Neural cell (in vitro differentiated cells): ENCODE data around the gene ADCY5. TPM values are rescaled to one million over a fixed set of nuclear protein-coding genes. Genes with fewer than 3 reads are reported as not detected.

Source experiments
- H2AFZ ChIP-seq: fragments of 200-600, 300-800 bp; sonication (generic), shearing (Covaris generic); 2 replicates; pipeline ENCODE4 v1.6.0; 2014; ENCODE audit warnings: low read depth, mild to moderate bottlenecking, antibody characterized with exemption, low read length, moderate library complexity
- H3F3A ChIP-seq: fragments of 200-600 bp; shearing (Covaris generic); 2 replicates; pipeline ENCODE4 v1.6.1; 2016; ENCODE audit warnings: mild to moderate bottlenecking, moderate library complexity, mixed read lengths, antibody characterized with exemption, low read length; ENCODE audit not compliant: insufficient read depth, poor library complexity, severe bottlenecking
- H3K27ac ChIP-seq: fragments of 200-600, 300-800 bp; sonication (generic), shearing (Covaris generic); 2 replicates; pipeline ENCODE4 v1.5.1; 2014; ENCODE audit warnings: mild to moderate bottlenecking, low read length, moderate library complexity
- H3K27me3 ChIP-seq: fragments of 300-800, 200-600 bp; sonication (generic), shearing (Covaris generic); 2 replicates; pipeline ENCODE4 v1.6.0; 2014; ENCODE audit warnings: mild to moderate bottlenecking, low read depth, low read length, moderate library complexity; ENCODE audit not compliant: insufficient read depth
- H3K36me3 ChIP-seq: fragments of 300-800, 200-600 bp; sonication (generic), shearing (Covaris generic); 2 replicates; pipeline ENCODE4 v1.5.1; 2014; ENCODE audit warnings: mild to moderate bottlenecking, antibody characterized with exemption, low read length, moderate library complexity; ENCODE audit not compliant: insufficient read depth
- H3K4me2 ChIP-seq: fragments of 300-800, 200-600 bp; sonication (generic), shearing (Covaris generic); 2 replicates; pipeline ENCODE4 v1.6.0; 2014; ENCODE audit warnings: mild to moderate bottlenecking, low read length
- H3K4me3 ChIP-seq: fragments of 300-800, 200-600 bp; sonication (generic), shearing (Covaris generic); 2 replicates; pipeline ENCODE4 v1.5.1; 2014; ENCODE audit warnings: mild to moderate bottlenecking, low read length, moderate library complexity
- H3K79me2 ChIP-seq: fragments of 200-600 bp; shearing (Covaris generic); replicated peaks from 2 replicates; pipeline ENCODE4 v1.6.0; 2014; ENCODE audit warnings: mild to moderate bottlenecking, low read length, moderate library complexity; ENCODE audit not compliant: insufficient read depth
- H3K9ac ChIP-seq: fragments of 300-800, 200-600 bp; sonication (generic), shearing (Covaris generic); 2 replicates; pipeline ENCODE4 v1.6.1; 2016; ENCODE audit warnings: mild to moderate bottlenecking, low read length, mixed read lengths
- H3K9me2 ChIP-seq: fragments of 200-600 bp; shearing (Covaris generic); 2 replicates; pipeline ENCODE4 v1.6.1; 2016; ENCODE audit warnings: mild to moderate bottlenecking, low read length, mixed read lengths; ENCODE audit not compliant: insufficient read depth
- H3K9me3 ChIP-seq: fragments of 200-600, 300-800 bp; sonication (generic), shearing (Covaris generic); 2 replicates; pipeline ENCODE4 v1.6.1; 2016; ENCODE audit warnings: mild to moderate bottlenecking, mixed run types, low read length, moderate library complexity, mixed read lengths
- H4K20me1 ChIP-seq: fragments of 200-600 bp; shearing (Covaris generic); 2 replicates; pipeline ENCODE4 v1.6.1; 2016; ENCODE audit warnings: mild to moderate bottlenecking, mixed run types; ENCODE audit not compliant: insufficient read depth
- EP300 ChIP-seq: fragments of 450-650 bp; conservative IDR thresholded peaks from 2 replicates; pipeline ENCODE4 v1.6.1; 2014; ENCODE audit warnings: antibody characterized with exemption, mild to moderate bottlenecking, moderate library complexity; ENCODE audit not compliant: poor library complexity, severe bottlenecking
- EZH2 ChIP-seq: fragments of 200-600, 300-800 bp; shearing (Covaris generic), sonication (generic); IDR thresholded peaks from 2 replicates; pipeline ENCODE4 v1.6.1; 2014; ENCODE audit warnings: antibody characterized with exemption, low read length, borderline replicate concordance, mild to moderate bottlenecking; ENCODE audit not compliant: insufficient read depth, poor library complexity, severe bottlenecking
- MXI1 ChIP-seq: fragments of 450-650 bp; conservative IDR thresholded peaks from 2 replicates; pipeline ENCODE4 v1.6.1; 2014; ENCODE audit warnings: antibody characterized with exemption, mild to moderate bottlenecking; ENCODE audit not compliant: poor library complexity, severe bottlenecking
- POLR2AphosphoS5 ChIP-seq: IDR thresholded peaks from 2 replicates; pipeline ENCODE4 v1.6.1; 2012
- RAD21 ChIP-seq: fragments of 450-650 bp; conservative IDR thresholded peaks from 2 replicates; pipeline ENCODE4 v1.6.1; 2014; ENCODE audit warnings: antibody characterized with exemption, mild to moderate bottlenecking, moderate library complexity
- SMC3 ChIP-seq: fragments of 450-650 bp; conservative IDR thresholded peaks from 2 replicates; pipeline ENCODE4 v1.6.1; 2014; ENCODE audit warnings: antibody characterized with exemption, mild to moderate bottlenecking, moderate library complexity; ENCODE audit not compliant: poor library complexity
- TAF1 ChIP-seq: IDR thresholded peaks from 2 replicates; pipeline ENCODE4 v1.6.1; 2012; ENCODE audit warnings: low read depth
- polyA plus RNA-seq: library from polyadenylated mRNA; depleted of rRNA; stranded (reverse); fragments of >200 nt; gene quantifications from 2 replicates; pipeline ENCODE4 v1.2.3, GENCODE V29; 2014
- TF ChIP-seq, protein P1 (sequence below): IDR thresholded peaks from 2 replicates; pipeline ENCODE4 v1.6.1; 2012; ENCODE audit warnings: borderline replicate concordance
- TF ChIP-seq, protein P2 (sequence below): fragments of 450-650 bp; IDR thresholded peaks from 2 replicates; pipeline ENCODE4 v1.5.1; 2014; ENCODE audit warnings: antibody characterized with exemption, mild to moderate bottlenecking, moderate library complexity; ENCODE audit not compliant: poor library complexity, severe bottlenecking

The ADCY5 gene
- polyA plus RNA-seq, 1 donor from 2014 or later = 7.7 TPM

- Histone ChIP-seq H3K79me2 (no peaks in the 10 kb centered on the region), H3K9me3 (no peaks in the 10 kb centered on the region), H3K27ac (no peak overlapping the region), H3K27me3 (no peaks in the 10 kb centered on the region), H3K4me3 (no peak overlapping the region), H4K20me1 (no peaks in the 10 kb centered on the region), H3F3A (no peaks in the 10 kb centered on the region), H2AFZ (no peak overlapping the region), H3K4me2 (no peak overlapping the region), H3K9ac (no peak overlapping the region), H3K36me3 (no peaks in the 10 kb centered on the region), H3K9me2 (no peaks in the 10 kb centered on the region)
- TF ChIP-seq, protein P1, sequence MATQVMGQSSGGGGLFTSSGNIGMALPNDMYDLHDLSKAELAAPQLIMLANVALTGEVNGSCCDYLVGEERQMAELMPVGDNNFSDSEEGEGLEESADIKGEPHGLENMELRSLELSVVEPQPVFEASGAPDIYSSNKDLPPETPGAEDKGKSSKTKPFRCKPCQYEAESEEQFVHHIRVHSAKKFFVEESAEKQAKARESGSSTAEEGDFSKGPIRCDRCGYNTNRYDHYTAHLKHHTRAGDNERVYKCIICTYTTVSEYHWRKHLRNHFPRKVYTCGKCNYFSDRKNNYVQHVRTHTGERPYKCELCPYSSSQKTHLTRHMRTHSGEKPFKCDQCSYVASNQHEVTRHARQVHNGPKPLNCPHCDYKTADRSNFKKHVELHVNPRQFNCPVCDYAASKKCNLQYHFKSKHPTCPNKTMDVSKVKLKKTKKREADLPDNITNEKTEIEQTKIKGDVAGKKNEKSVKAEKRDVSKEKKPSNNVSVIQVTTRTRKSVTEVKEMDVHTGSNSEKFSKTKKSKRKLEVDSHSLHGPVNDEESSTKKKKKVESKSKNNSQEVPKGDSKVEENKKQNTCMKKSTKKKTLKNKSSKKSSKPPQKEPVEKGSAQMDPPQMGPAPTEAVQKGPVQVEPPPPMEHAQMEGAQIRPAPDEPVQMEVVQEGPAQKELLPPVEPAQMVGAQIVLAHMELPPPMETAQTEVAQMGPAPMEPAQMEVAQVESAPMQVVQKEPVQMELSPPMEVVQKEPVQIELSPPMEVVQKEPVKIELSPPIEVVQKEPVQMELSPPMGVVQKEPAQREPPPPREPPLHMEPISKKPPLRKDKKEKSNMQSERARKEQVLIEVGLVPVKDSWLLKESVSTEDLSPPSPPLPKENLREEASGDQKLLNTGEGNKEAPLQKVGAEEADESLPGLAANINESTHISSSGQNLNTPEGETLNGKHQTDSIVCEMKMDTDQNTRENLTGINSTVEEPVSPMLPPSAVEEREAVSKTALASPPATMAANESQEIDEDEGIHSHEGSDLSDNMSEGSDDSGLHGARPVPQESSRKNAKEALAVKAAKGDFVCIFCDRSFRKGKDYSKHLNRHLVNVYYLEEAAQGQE = no peak
- TF ChIP-seq, protein P2, sequence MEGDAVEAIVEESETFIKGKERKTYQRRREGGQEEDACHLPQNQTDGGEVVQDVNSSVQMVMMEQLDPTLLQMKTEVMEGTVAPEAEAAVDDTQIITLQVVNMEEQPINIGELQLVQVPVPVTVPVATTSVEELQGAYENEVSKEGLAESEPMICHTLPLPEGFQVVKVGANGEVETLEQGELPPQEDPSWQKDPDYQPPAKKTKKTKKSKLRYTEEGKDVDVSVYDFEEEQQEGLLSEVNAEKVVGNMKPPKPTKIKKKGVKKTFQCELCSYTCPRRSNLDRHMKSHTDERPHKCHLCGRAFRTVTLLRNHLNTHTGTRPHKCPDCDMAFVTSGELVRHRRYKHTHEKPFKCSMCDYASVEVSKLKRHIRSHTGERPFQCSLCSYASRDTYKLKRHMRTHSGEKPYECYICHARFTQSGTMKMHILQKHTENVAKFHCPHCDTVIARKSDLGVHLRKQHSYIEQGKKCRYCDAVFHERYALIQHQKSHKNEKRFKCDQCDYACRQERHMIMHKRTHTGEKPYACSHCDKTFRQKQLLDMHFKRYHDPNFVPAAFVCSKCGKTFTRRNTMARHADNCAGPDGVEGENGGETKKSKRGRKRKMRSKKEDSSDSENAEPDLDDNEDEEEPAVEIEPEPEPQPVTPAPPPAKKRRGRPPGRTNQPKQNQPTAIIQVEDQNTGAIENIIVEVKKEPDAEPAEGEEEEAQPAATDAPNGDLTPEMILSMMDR = no peak
- TF ChIP-seq TAF1 (no peak), MXI1 (no peak), POLR2AphosphoS5 (no peak), EP300 (no peak)
These were observed 75.4 kb downstream of the ADCY5 start for GRCh38 chr3:123373474-123373987.

DNA sequence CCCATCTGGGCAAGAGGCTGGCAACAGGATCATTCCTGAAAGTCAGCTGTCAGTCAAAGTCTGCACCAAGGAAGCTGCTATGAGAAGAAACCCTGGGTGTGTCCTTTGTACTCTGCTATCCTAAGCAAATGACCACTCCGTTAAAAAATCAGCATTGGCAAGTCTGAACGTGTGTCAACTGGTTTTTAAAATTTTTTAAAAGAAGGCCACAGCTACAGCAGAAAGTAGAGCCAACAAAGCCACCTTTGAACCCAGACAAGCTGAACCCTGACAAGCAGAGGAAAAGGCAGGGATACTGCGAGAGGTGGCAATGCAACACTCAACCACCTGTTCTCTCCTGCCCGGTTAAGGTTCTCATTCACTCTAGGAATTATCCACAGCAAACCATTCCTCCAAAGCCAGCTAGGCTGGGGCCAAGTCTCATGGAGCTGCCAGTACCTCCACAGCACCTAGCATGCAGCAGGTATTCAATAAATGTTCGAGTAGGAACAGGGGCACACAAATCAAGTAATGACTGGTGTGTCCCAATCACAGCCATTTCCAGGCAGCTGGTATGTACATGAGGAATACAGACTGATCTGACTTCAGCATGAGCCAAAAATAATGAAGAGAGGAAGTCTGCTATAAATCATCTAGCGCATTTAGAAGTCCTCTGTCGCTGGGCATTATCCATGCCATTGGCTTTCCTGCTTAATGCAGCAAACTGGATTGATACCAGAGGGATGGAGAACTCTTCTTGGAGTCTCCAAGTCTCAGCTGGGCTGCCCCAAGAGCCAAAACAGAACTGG is 76.0 kb downstream of the ADCY5 start:
- Histone ChIP-seq H3K79me2 (no peaks in the 10 kb centered on the region), H3K27ac (no peak overlapping the region), H3F3A (no peaks in the 10 kb centered on the region)

More for the DNA sequence above, 76.0 kb downstream of the ADCY5 start:
- Histone ChIP-seq H3K9ac (no peak overlapping the region), H4K20me1 (no peaks in the 10 kb centered on the region), H3K9me2 (no peaks in the 10 kb centered on the region), H3K36me3 (no peaks in the 10 kb centered on the region), H2AFZ (no peak overlapping the region), H3K27me3 (no peaks in the 10 kb centered on the region), H3K9me3 (no peaks in the 10 kb centered on the region), H3K4me3 (no peak overlapping the region), H3K4me2 (no peak overlapping the region)
- TF ChIP-seq SMC3 = no peak
- TF ChIP-seq, protein P2 = no peak
- no peak for TF ChIP-seq POLR2AphosphoS5
- no peak for TF ChIP-seq MXI1
- TF ChIP-seq EZH2 = no peak
- TF ChIP-seq RAD21 = no peak
- TF ChIP-seq EP300 = no peak
- TF ChIP-seq TAF1 = no peak
- TF ChIP-seq, protein P1 = no peak
